HFFc6 (cell line): ENCODE measurements around the gene SULT1E1. TPM values are rescaled to one million over a fixed set of nuclear protein-coding genes. Genes with fewer than 3 reads are reported as not detected.
A peak's percentile ranks its signal among the peaks of the same experiment; 100 is the strongest.

ENCODE experiments used
- DNase-seq: peaks from one replicate; pipeline ENCODE4 v3.0.0-alpha.2; 2018
- H3K27ac Mint-ChIP-seq: 2 replicates; pipeline ENCODE4 v1.8.0; 2020; ENCODE audit warnings: mild to moderate bottlenecking, mixed read lengths
- H3K27me3 Mint-ChIP-seq: 2 replicates; pipeline ENCODE4 v1.8.0; 2021; ENCODE audit warnings: mild to moderate bottlenecking, moderate library complexity, mixed read lengths; ENCODE audit not compliant: insufficient read depth
- H3K36me3 Mint-ChIP-seq: 2 replicates; pipeline ENCODE4 v1.8.0; 2021; ENCODE audit warnings: low read depth, mixed read lengths
- H3K4me1 Mint-ChIP-seq: 2 replicates; pipeline ENCODE4 v1.8.0; 2020; ENCODE audit warnings: low read depth, mixed read lengths
- H3K4me3 Mint-ChIP-seq: 2 replicates; pipeline ENCODE4 v1.8.0; 2020; ENCODE audit warnings: mild to moderate bottlenecking, moderate library complexity, mixed read lengths
- H3K9me3 Mint-ChIP-seq: 2 replicates; pipeline ENCODE4 v1.8.0; 2020; ENCODE audit warnings: mild to moderate bottlenecking, mixed read lengths
- CTCF ChIP-seq: fragments of 200-600 bp; sonication (generic); IDR thresholded peaks from 2 replicates; pipeline ENCODE4 v1.5.0; 2021; ENCODE audit warnings: antibody characterized with exemption, mild to moderate bottlenecking
- long read RNA-seq: library from polyadenylated mRNA; unstranded; transcript quantifications from one replicate; pipeline ENCODE4 v2.0.0, GENCODE V29; 2019
- total RNA-seq, 6 experiments: library from RNA; stranded (reverse); fragmentation: NEBNext Ultra II Directional; extraction: Animal tissue kit (Norgen Biotek cat#: 25700); gene quantifications; 2 replicates in 1 of 6; 3 replicates in 5 of 6; pipeline ENCODE4 v1.2.3, GENCODE V29; 2021

The SULT1E1 gene, protein sequence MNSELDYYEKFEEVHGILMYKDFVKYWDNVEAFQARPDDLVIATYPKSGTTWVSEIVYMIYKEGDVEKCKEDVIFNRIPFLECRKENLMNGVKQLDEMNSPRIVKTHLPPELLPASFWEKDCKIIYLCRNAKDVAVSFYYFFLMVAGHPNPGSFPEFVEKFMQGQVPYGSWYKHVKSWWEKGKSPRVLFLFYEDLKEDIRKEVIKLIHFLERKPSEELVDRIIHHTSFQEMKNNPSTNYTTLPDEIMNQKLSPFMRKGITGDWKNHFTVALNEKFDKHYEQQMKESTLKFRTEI
- not detected for total RNA-seq
- long read RNA-seq: 0 reads

- TF ChIP-seq CTCF: no peak
- Mint-ChIP-seq H3K36me3 (no peaks in the 10 kb centered on the region), H3K9me3 (peaks cover 27% of the 10 kb centered on the region), H3K27ac (no peak within 1 kb of the TSS), H3K4me1 (no peaks in the 10 kb centered on the region), H3K27me3 (no peaks in the 10 kb centered on the region), H3K4me3 (no peak within 1 kb of the TSS)
- DNase-seq: no peak
Measured at GRCh38 chr4:69860052-69860451, at the start of gene SULT1E1. Gene SULT1E1, minus strand, starts transcription at chr4:69860145. Its CDS starts 2,501 bp downstream, at chr4:69857644.

GRCh38 chr4:69909195-69909594, 49.2 kb upstream of the SULT1E1 start:
- Mint-ChIP-seq H3K4me1 (no peaks in the 10 kb centered on the region), H3K27ac (no peak overlapping the region), H3K9me3 (peaks cover 11% of the 10 kb centered on the region), H3K27me3 (no peaks in the 10 kb centered on the region; the same call in 1 of the 2 replicates), H3K4me3 (no peak overlapping the region), H3K36me3 (no peaks in the 10 kb centered on the region)
- no peak for TF ChIP-seq CTCF
- DNase-seq: no peak

DNA sequence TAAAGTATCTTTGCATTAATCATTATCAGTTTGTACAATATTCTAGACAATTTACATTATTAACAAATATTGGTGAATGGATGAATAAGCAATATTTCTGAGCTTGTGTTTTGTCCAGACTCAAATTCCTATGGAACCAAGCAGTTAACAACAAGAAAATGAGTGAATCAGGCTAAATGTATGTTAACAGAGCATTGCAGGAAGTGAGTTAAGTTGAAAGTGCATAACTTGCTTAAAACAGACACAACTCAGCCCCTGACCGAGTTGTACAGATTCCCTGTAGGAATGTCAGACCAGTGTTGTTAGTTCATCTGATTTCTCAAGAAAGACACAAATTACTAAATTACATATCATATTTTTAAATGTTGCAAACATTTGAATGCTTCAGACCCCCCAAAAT, 47.2 kb upstream of the SULT1E1 start:
- no peaks in the 10 kb centered on the region; the same call in 1 of the 2 replicates for H3K27me3 Mint-ChIP-seq
- no peak overlapping the region for H3K4me3 Mint-ChIP-seq
- H3K27ac Mint-ChIP-seq: no peak overlapping the region
- peaks cover 9% of the 10 kb centered on the region for H3K9me3 Mint-ChIP-seq
- no peaks in the 10 kb centered on the region for H3K36me3 Mint-ChIP-seq
- no peaks in the 10 kb centered on the region for H3K4me1 Mint-ChIP-seq
- no peak for TF ChIP-seq CTCF
- DNase-seq: no peak

DNA sequence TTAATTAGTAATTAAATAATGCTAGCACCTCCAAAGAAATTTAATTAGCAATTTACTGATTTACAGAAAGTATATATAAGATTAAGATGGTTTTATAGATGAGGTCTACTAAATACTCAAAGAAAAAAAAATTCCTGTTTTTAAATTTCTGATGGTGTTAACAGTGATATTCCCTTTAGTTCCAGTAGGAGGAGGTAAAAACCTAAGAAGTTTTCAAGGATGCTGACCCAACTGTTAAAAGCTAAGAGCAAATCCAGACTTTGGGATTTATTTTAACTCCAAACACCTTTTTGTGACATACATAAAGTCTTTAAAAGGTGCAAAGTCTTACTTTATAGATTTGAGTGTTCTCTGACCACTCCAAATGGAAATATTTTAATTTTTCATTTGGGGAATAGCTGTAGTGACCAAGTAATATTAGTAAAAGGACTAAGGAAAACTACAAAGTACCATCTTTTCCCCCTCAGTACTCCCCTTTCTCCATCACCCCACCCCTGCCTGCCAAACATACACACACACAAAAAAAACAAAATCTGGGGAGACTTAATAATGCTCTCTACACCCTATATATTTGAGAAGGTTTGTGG, 36.7 kb upstream of the SULT1E1 start:
- DNase-seq: no peak
- no peaks in the 10 kb centered on the region for H3K9me3 Mint-ChIP-seq
- H3K27me3 Mint-ChIP-seq: no peaks in the 10 kb centered on the region
- no peak overlapping the region for H3K27ac Mint-ChIP-seq
- H3K4me1 Mint-ChIP-seq: no peaks in the 10 kb centered on the region
- no peak overlapping the region for H3K4me3 Mint-ChIP-seq
- peak; percentile 46 for TF ChIP-seq CTCF
- no peaks in the 10 kb centered on the region for H3K36me3 Mint-ChIP-seq

DNA sequence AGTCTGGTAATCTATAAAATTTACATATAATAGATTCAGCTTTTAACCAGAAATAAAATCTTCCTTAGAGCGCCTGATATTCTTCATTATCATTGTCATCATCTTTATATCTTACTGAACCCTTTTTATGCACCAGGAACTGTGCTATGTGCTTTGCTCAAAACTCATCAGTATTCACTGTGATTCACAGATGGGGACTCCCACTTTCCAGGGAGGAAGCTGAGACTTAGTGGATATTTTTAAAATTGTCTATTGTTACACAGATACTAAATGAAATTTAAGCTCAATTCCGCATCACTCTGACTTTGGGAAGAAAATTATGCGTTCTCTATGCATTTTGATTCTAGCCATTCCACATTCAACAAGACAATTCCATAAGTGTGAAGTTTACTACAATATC, 34.8 kb upstream of the SULT1E1 start:
- Mint-ChIP-seq H3K9me3 (no peaks in the 10 kb centered on the region), H3K27me3 (no peaks in the 10 kb centered on the region), H3K27ac (no peak overlapping the region)

More for the DNA sequence above, 34.8 kb upstream of the SULT1E1 start:
- Mint-ChIP-seq H3K4me3 (no peak overlapping the region), H3K36me3 (no peaks in the 10 kb centered on the region), H3K4me1 (no peaks in the 10 kb centered on the region)
- no peak for DNase-seq
- no peak for TF ChIP-seq CTCF
